HG03354 (cell line): ENCODE measurements around the gene APCDD1L.

Source experiments
- ATAC-seq: cut with Tn5 transposase; IDR thresholded peaks from one replicate; pipeline ENCODE4 v1.9.1; 2021; ENCODE audit warnings: mild to moderate bottlenecking; ENCODE audit not compliant: unreplicated experiment, poor library complexity, severe bottlenecking

The APCDD1L gene

DNA sequence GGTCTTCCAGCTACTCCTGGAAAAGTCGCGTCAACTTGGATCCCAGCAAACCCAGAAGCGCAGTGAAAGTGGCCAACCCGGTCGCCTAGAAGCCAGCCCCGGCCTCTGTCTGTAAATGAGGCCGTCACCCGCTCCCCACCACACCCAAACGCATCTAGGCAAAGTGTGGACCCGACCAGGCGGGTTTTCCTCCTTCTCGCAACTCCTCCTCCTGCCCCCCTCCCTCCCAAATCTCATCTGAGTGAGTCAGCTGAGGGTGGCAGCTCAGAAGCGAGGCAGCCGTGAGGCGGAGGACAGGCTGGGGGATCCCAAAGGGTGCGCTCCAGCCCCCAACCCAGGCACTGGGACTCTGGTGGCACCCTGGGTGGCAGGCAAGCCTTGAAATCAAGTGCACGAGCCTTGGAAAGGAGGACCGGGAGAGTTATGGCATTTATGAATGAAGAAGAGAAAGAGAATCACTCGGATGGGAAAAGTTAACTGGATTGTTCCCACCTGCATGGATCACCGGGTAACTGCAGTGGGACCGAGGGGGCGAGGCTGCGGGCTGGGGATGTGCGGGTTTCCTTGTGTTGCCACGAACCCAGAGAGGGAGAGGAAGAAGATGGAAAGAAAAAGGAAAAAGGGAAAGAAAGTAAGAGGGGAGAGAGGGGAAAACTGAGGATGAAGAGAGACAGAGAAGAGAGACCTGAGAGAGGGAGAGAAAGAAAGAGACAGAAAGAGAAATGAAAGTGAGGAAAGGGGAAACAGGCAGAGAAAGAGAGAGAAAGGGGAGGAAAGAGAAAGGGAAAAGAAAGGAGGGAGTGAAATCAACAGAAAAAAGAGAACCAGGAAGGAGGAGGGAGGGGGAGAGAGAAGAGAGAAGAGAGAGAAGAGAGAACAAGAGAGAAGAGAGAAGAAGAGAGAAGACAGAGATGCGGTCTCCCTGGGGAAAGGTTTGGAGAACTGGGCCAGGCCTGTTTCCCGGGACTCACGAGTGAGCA, at the start of gene APCDD1L:
APCDD1L (minus strand) TSS at position 167 of the 980 bp plus-strand sequence. CDS start 692 bp downstream, outside the sequence.
- ATAC-seq = no peak

DNA sequence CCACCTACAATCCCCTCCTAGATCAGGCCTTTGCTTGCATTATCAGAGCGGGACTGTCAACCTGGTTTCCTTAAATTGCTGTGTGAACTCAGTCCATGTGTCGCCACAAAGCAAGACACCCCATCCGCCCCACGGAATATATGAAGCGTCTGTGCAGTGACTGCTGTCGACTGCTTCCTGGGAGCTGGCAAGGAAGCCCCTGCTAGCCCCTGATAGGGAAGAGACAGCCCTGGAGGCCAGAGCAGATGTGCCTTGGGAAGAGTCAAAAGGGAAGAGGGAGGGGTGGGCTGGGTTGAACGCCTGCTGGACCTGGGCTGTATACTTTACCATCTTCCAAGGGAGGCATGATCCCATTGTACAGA, 44.1 kb upstream of the APCDD1L start:
- no peak for ATAC-seq

DNA sequence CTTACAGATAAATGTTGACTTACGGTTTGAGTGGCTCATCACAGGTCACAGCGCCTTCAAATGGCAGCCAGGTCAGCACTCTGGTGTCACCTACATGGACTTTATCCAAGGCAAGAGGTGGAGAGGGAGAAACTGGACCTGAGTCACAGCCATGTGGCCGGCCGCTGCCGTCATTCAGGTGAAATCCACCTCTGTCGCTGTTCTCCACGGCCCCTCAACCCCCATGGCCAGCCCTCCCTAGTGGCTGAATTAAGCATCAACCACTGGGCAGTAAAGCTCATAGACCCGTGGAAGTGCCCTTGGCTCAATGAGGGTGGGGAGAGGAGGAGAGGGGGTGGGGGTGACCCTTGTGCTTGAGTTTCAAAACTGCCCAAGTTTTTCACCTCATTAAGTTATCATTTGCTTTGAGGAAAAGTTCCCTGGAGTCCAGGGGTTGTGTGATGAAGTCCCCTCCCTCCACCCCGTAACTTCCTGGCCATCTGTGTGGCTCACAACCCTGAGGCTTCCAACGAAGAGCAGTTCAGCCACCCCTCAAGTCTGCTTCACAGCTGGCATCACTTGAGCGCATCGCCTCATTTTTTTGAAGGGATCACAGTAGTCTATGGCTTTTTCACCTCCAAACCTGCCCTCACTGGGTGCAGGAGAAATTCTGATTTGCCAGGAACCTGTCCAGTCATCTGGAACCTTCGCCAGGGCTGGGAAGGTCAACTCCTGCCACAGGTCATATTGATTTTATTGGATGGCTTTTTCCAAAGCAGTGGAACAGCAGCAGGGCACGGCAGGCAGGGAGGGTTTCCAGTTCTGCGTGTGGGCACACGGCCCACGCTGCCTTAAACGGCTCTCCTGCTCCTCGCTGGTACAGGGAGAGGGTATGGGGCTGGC, 43.5 kb upstream of the APCDD1L start:
- no peak for ATAC-seq

DNA sequence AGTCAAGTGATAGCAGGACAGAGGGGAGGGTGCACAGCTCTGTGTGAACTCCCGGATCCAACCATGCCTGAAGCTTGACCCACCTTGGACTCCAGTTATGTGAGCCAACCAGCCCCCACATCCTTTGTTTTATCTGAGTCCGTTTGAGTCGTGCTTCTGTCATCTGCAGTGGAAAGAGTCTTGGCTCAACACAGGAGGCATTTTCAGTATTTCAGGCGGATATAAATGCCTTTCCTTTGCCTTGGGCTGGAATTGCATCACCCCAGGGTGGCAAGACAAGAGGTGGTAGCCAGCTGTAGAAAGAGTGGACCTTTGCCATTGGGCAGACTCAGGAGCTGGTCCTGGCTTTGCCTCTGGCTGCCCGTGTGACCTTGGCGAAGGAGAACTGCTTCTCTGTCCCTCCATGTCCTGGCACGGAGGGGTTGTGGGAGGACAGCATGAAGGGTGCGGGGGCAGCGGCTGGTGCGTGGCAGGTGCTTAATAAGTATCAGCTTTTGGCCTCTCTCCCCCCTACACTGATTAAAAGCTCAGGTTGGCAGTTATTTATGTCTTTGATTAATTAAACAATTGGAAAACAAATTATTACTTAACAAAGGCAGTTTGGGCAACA, 42.6 kb upstream of the APCDD1L start:
- no peak for ATAC-seq

DNA sequence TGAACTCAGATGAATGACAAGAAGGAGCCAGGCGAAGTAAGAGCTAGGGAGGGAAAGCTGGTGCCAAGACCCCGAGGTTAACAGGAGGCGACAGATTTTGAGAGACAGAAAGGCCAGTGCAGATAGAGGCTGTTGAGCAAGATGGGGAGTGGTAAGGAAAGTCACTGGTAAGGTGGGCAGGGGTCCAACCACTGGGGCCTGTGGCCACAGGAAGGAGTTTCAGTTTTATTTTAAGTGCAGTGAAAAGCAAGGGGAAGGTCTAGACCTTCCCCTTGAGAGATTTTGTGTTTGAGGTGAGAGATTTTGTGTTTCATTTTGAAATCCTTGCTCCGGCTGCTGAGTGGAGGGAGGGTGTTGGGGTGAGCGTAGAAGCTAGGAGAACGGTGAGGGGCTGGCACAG, 41.8 kb upstream of the APCDD1L start:
- ATAC-seq = no peak

DNA sequence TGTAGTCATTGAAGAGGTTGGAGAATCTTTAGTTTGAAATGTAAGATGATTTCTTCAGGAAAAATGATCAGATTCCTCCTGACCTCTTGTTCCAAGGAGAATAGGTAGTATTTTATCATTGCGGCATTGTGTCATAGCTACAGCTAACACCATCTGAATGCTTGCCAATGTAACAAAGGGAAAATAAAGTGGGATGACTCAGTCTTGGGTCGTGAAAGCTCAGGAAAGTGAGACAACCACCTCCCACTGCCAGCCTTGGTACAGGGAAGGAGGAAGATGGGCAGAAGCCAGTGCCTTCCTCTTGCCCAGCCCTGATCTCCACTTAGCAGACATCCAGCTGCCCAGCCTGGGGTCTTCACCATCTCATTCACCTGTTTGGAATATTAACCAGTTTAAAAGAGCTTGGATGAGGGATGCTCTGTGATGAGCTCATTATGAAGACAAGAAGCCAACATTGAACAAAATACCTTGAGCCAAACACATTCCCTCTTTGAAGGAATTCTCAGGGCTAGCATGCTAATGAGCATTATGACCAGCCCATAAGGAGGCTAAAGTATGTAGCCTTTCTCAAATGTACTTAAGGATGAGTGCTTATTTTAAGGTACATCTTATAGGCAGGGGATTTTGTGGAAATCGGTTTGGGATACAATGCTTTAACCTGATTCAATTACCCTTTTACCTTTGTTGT, 40.0 kb upstream of the APCDD1L start:
- ATAC-seq = no peak

DNA sequence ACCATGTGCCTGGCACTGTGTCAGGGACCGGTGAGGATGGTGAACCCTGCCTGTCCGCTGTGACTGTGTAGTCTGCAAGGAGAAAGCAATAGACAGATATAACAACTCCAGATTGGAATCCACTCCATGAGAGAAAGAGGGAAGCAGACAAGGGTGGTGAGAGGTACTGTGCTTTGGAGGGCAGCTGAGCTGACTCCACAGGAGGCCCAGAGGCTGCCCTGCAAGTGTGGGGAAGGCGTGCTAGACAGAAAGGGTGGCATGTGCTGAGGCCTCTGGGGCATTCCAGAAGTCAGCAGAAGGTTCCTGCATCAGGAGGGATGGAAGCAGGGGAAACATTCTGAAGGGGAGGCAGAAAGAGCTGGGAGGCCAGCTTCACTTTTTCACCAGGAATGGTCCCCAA, 39.3 kb upstream of the APCDD1L start:
- no peak for ATAC-seq

DNA sequence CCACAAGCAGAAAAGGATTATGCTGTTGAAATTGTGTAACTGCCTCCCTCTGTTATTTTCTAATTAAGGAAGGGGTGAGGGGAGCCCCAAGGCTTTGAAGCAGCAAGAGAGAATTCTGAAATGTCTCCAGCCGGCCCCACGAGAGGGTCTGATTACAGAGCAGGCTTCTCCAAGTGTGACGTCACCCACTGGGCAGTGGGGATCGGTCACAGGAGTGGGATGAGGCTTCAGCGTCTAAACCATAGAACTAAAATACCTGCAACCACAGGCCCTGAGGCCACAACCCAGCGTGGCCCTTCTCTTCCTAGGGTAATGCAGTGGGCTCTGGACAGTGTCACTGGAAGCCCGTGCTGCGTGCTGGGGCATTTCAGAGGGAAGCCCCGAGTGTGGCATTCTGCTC, 38.6 kb upstream of the APCDD1L start:
- no peak for ATAC-seq

DNA sequence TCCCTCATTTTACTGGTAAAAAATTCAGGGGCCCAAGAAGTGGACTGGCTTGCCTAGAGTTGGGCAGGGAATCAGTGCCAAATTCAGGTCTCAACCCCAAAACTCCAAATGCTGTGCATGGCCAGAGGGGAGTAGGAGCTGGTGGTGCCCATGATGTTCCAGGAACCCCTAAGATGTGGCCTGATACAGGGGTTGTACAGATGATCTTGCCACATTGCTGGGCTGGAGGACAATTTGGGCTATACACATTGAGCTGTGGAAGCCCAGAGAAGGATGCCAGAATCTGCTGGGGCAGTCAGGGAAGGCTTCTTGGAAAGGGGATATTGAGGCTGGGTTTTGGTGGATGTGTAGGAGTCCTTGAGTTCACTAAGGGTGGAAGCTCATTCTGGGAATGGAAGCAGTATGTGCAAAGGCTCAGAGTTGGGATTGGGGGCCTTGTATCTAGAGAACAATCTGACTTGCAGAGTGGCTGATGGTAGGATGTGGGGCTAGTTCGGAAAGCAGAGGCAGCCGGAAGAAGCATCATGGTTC, 38.0 kb upstream of the APCDD1L start:
- ATAC-seq = no peak

DNA sequence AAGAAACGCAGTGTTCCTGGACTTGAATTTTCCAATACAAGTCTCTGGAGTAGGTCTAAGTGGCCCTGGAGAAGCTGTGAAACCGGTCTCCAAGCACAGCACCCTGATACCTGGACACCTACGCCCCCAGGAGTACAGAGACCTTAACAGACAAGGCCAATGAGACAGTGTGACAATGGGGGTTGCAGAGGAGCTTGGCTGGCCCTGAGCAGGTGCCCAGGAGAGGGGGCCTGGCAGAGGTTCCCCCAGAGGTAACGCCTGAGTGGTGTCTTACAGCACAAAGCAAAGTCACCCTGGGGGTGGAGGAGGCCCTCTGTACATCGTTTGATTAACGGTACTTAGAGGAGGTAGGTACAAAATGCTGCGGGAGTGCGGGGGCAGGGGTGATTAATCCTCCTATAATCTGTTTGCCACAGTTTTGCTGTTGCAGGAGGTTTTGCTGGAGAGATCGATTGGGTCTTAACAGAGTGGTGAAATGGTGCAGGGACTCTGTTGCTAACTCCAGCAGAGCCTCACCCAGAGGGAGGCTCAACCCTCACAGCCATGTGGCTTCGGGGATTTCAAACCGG, 37.3 kb upstream of the APCDD1L start:
- no peak for ATAC-seq

DNA sequence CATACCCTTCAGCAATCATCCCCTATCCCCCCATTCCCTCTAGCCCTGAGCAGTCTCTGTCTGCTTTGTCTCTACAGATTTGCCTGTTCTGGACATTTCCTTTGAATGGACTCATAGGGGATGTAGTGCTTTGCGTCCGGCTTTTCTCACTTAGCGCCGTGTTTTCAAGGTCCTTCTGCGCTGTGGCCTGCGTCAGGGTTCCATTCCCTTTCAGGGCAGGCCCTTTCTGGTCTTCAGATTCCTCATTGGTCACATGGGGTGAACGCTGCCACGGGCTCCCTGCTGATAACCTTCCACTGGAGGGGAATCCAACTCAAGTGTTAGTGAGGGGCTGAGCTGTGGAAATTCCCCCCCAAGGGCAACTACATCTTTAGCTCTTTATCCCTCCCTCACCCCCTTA, 36.4 kb upstream of the APCDD1L start:
- no peak for ATAC-seq

DNA sequence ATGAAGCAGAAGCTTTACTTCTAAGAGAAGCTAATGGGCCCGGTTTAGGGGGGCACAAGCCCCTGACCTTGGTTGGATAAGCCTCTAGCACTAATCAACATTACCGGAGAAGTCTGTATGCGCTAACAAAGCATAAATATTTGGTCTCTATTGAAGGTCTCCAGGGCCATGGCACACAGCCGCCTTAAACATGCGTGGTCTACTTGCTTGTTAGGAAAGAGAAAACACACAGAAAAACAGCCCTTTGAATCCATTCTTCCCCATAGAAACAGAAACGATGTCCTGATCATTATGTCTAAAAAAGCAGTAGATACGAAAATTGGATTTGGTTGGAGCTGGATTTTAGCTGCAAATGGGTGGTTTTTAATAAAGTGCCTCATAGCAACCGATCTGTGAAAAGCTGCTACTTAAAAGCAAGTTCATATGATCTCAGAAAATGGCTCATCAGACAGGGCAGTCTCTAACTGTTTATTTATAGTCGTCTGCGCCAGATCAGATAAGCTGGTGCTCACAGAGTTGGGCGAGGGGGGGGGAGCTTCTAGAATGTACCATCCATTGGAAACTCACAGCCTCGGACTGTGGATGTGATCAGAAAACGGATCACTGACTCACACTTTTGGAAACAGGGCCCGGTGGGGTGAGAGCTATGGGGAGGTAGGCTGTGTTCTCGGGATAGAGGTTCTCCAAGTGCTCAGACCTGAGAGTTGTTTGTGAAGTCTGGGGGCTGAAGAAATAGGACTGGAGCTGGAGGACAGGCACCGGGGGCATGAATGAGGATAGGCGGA, 35.3 kb upstream of the APCDD1L start:
- ATAC-seq = no peak

DNA sequence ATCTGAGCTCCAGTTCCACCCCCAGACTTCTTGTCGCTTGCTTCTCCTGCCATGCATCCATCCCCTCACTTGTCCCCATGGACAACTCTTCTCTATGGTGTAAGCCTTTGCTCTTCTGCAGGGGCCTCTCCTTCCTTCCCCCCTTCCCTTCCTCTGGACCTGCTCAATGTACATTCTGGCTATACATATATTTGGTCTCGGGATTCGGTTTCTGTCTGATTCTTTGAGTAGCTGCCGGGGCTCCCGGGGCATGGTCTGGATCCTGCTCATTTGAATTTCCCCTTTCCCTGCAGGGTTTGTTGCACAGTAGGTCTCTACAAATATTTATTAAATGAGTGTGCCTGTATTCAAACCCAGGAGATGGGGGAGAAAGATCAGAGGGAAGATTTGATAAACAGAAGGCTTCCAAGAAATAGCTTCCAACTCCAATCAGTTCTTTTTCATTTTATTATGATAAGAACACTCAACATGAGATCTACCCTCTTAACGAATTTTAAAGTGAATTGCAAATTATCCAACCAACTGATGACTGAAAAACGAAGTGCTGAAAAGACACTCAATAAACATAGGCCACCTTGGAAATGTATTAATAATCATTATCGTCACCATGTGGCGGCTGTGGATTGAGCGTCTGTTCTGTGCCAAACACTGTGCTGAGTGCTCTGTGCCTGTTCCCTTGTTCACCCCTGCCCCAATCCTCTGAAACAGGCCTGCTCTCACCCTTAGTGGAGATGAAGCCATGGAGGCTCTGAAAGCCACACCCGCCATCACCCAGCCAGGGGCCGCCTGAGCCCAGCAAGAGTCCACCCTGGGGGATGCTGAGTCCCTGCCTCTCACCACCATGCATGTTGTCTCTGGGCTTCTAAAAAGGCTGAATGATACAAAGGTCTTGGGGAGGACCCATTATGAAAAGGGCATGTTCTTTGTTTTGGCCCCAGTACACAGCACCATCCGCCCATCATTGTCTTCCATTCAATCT, 34.3 kb upstream of the APCDD1L start:
- no peak for ATAC-seq

DNA sequence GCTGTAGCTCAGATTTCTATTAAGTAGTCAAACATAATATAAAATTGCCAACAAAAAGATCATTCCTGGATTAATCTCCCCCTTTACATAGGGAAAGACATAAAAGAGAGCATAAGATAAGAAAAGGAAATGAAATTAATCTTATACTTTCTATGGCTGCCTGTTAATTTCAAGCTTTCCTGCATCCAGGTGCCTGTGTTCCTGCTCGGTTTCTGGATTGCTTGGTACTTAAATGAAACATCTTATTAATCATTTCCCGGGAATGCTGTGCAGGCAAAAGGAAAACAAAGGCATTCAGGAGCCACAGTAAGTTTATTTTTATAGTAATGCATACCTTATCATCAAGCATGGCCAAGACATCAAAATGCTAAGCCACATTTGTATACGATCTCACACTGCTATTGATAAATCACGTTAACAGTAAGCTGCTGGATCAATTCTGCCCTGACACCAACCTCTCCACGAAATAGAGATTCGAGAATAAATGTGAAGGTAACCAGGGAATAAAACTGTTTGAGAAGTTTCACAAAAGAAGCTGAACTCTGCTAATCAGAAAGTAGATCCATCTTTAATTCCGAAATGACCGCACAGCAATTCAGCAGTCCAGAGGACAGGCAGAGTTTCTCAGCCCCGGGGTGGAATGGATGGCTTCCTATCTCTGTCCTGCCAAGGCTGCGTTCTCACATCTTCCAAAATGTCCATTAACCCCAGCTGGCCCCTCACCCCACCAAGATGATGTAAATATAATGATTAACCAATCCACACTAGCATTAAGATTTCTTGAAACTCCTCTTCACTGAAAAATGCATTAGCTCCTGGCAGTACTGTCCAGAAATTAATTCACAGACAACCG, 32.6 kb upstream of the APCDD1L start:
- ATAC-seq = no peak

DNA sequence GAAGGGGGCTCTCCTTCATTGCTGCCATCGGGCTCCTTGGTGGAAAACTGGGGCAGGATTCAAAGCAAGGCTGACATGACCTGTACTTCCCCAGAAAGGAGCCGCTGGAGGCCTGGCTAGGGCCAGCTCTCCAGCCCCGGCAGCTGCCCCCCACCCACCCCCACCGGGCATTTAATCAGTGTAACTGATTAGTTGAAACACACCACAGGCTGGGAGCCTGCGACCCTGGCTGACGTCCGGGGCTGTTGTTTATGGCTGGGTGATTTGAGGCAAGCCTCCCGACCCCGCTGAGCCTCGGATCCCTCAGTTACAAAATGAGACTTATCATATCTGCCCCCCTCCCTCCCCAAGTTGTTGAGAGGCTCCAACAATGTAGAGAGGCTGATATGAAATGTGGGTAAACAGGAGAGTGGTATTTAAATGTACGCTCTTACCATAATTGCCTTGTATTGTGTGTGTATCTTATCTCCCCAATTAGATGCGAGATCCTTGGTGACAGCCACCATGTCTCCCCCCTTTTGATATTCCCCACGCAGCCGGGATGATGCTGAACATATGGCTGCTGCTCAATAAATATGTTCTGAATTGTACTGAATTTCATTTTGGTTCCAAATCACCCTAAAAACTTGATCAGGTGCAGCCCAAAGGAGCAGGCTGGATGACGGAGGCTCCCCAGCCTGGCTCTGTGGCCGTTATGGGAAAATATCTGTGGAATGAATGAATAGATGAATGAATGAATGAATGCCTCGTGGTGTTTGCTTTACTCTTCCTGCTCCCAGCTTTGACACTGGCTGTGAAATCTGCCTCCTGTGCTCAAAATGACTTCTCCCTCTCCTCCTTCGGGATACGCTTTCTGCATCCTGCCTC, 31.8 kb upstream of the APCDD1L start:
- no peak for ATAC-seq

DNA sequence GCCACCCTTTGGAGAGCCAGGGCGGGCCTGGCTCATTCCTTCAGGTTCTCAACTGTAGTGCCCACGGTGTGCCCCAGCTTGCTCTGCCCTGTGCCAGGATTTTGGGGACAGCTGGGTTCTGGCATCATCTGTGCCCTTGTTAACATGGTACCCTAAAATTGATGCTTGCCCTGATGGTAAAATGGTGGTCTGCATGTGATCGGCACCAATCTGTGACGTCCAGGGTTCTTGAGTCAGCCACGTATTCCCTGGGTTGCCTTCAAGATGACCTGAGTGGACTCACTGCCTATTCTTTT, 31.2 kb upstream of the APCDD1L start:
- no peak for ATAC-seq
